Uterus (tissue), 4 donors: Measurements from ENCODE around the gene LTBP1. TPM values are rescaled to one million over a fixed set of nuclear protein-coding genes. Genes with fewer than 3 reads are reported as not detected.
A peak's percentile ranks its signal among the peaks of the same experiment; 100 is the strongest.

Source experiments
- DNase-seq, 2 donors: peaks; one replicate each; pipeline ENCODE4 v3.0.0-alpha.2; 2019 to 2020
- H3K27ac ChIP-seq, 2 donors: fragments of 200-600 bp; sonication (generic); 1 replicate in 1 of 2; 2 replicates in 1 of 2; pipeline ENCODE4 v1.5.1; 2016 to 2018
- H3K27me3 ChIP-seq, 2 donors: fragments of 200-600 bp; sonication (generic); one replicate each; pipeline ENCODE4 v1.5.1; 2018 to 2019; ENCODE audit warnings: control low read depth in 1 of 2
- H3K36me3 ChIP-seq, 2 donors: fragments of 200-600 bp; sonication (generic); one replicate each; pipeline ENCODE4 v1.5.1; 2019; ENCODE audit warnings: control low read depth in 1 of 2
- H3K4me1 ChIP-seq, 2 donors: fragments of 200-600 bp; sonication (generic); one replicate each; pipeline ENCODE4 v1.5.1; 2018 to 2019; ENCODE audit warnings: control low read depth in 1 of 2
- H3K4me3 ChIP-seq, 2 donors: fragments of 200-600 bp; sonication (generic); 1 replicate in 1 of 2; 2 replicates in 1 of 2; pipeline ENCODE4 v1.5.1; 2018 to 2019; ENCODE audit warnings: mild to moderate bottlenecking in 1 of 2
- H3K9me3 ChIP-seq, 2 donors: fragments of 200-600 bp; sonication (generic); one replicate each; pipeline ENCODE4 v1.5.1; 2019; ENCODE audit warnings: control low read depth in 1 of 2
- CTCF ChIP-seq, 4 experiments: fragments of 200-600 bp in 2 of 4; fragments of 450-650 bp in 2 of 4; sonication (generic) in 2 of 4; IDR thresholded peaks; one replicate each; pipeline ENCODE4 v1.5.1; 2016 to 2019; ENCODE audit warnings: antibody characterized with exemption in 4 of 4, mild to moderate bottlenecking in 2 of 4, moderate library complexity in 1 of 4
- POLR2A ChIP-seq, 2 donors: fragments of 450-650 bp; IDR thresholded peaks; one replicate each; pipeline ENCODE4 v1.6.1; 2016; ENCODE audit warnings: antibody characterized with exemption in 2 of 2, mild to moderate bottlenecking in 1 of 2, moderate library complexity in 1 of 2
- intact Hi-C: fragments of 100-400 bp; cut with DNase I; formaldehyde crosslinking; loops from one replicate; pipeline ENCODE4 v1.15.1; 2023; ENCODE audit warnings: low total_unique reads
- total RNA-seq, 4 donors: library from RNA; depleted of rRNA in 3 of 4; stranded (reverse); fragments of >200 nt in 3 of 4; gene quantifications; one replicate each; pipeline versions ENCODE4 v1.1.0 to v1.2.4, GENCODE V29; 2014 to 2023
- donor health status: DM: yes; HTN: yes; CAD: no.

The LTBP1 gene
- total RNA-seq, 4 donors from 2014 or later: 72.5 to 322 (median 92.2) TPM

- TF ChIP-seq CTCF (IDR thresholded peaks at IDR 0.05) (no peak), POLR2A (IDR thresholded peaks at IDR 0.05) (no peak)
- Histone ChIP-seq H3K27ac (no peak overlapping the region), H3K4me1 (no peaks in the 10 kb centered on the region), H3K4me3 (no peak overlapping the region), H3K9me3 (no peaks in the 10 kb centered on the region), H3K27me3 (no peaks in the 10 kb centered on the region), H3K36me3 (no peaks in the 10 kb centered on the region)
- intact Hi-C loops: loop anchor here (10.0 kb wide), 1 partner anchor 170 kb away; no protein-coding TSS in a partner anchor
- no peak for DNase-seq
These were observed 1.5 kb upstream of the LTBP1 start for GRCh38 chr2:32945286-32945685.

- Histone ChIP-seq H3K27me3 (no peaks in the 10 kb centered on the region), H3K4me1 (no peaks in the 10 kb centered on the region), H3K4me3 (peak overlapping the region; percentile 46 to 88), H3K9me3 (no peaks in the 10 kb centered on the region), H3K27ac (peak overlapping the region; percentile 90 to 97), H3K36me3 (no peaks in the 10 kb centered on the region)
- peak in 1 of 2 donors; percentile 26 for DNase-seq
- intact Hi-C loops: loop anchor here (10.0 kb wide), 1 partner anchor 172 kb away; no protein-coding TSS in a partner anchor
- no peak for TF ChIP-seq POLR2A (IDR thresholded peaks at IDR 0.05)
- no peak for TF ChIP-seq CTCF (IDR thresholded peaks at IDR 0.05)
These were observed 327 bp downstream of the LTBP1 start for GRCh38 chr2:32947076-32947483.

- intact Hi-C loops: loop anchor here (10.0 kb wide), 1 partner anchor 173 kb away; no protein-coding TSS in a partner anchor
- Histone ChIP-seq H3K27ac (peak overlapping the region; percentile 90 to 97), H3K36me3 (no peaks in the 10 kb centered on the region), H3K9me3 (no peaks in the 10 kb centered on the region), H3K4me1 (no peaks in the 10 kb centered on the region), H3K27me3 (no peaks in the 10 kb centered on the region), H3K4me3 (peak overlapping the region; percentile 46 to 88)
- DNase-seq: peak; percentile 31 to 37
- TF ChIP-seq CTCF (IDR thresholded peaks at IDR 0.05) (no peak), POLR2A (IDR thresholded peaks at IDR 0.05) (peak in 1 of 2 donors; percentile 8)
These were observed 861 bp downstream of the LTBP1 start for GRCh38 chr2:32947484-32948143.

GRCh38 chr2:32948266-32948665 is 1.5 kb downstream of the LTBP1 start:
- Histone ChIP-seq H3K36me3 (no peaks in the 10 kb centered on the region), H3K4me3 (peak overlapping the region; percentile 46 to 88), H3K9me3 (no peaks in the 10 kb centered on the region), H3K27me3 (no peaks in the 10 kb centered on the region), H3K4me1 (no peaks in the 10 kb centered on the region), H3K27ac (peak overlapping the region; percentile 90 to 97)
- intact Hi-C loops: loop anchor here (10.0 kb wide), 1 partner anchor 173 kb away; no protein-coding TSS in a partner anchor
- TF ChIP-seq CTCF (IDR thresholded peaks at IDR 0.05) (no peak), POLR2A (IDR thresholded peaks at IDR 0.05) (no peak)
- no peak for DNase-seq

GRCh38 chr2:32949260-32949659 is 2.5 kb downstream of the LTBP1 start:
- intact Hi-C loops: loop anchor here (10.0 kb wide), 1 partner anchor 174 kb away; no protein-coding TSS in a partner anchor
- Histone ChIP-seq H3K4me1 (no peaks in the 10 kb centered on the region), H3K27ac (no peak overlapping the region), H3K9me3 (no peaks in the 10 kb centered on the region), H3K27me3 (no peaks in the 10 kb centered on the region), H3K4me3 (no peak overlapping the region), H3K36me3 (no peaks in the 10 kb centered on the region)
- TF ChIP-seq CTCF (IDR thresholded peaks at IDR 0.05): no peak
- TF ChIP-seq POLR2A (IDR thresholded peaks at IDR 0.05): no peak
- no peak for DNase-seq
